GM12872 (cell line): ENCODE data around the gene KCTD19.
A peak's percentile ranks its signal among the peaks of the same experiment; 100 is the strongest.

ENCODE experiments used
- CTCF ChIP-seq: IDR thresholded peaks from 3 replicates; pipeline ENCODE4 v1.5.1; 2011; ENCODE audit warnings: low read depth, mild to moderate bottlenecking, low read length, moderate library complexity; ENCODE audit not compliant: insufficient read depth

The KCTD19 gene

GRCh38 chr16:67249178-67250044, 77.1 kb downstream of the KCTD19 start:
- TF ChIP-seq CTCF, result no peak

- TF ChIP-seq CTCF, result peak; percentile 20; the same call in 2 of the 3 replicates
Observed at GRCh38 chr16:67248401-67249177, 78.0 kb downstream of the KCTD19 start, which contains the start of gene SLC9A5. Gene SLC9A5 (plus strand): TSS chr16:67248979. CDS start chr16:67249015, 36 bp downstream.

GRCh38 chr16:67248073-67248400, 78.5 kb downstream of the KCTD19 start:
- no peak for TF ChIP-seq CTCF

- TF ChIP-seq CTCF, result no peak
Observed at GRCh38 chr16:67247192-67248072, 79.1 kb downstream of the KCTD19 start, which contains the start of gene FHOD1. Gene FHOD1 (minus strand): TSS chr16:67247481. CDS start chr16:67247410, 71 bp downstream.

- TF ChIP-seq CTCF, result no peak
Observed at GRCh38 chr16:67246756-67247191, 79.8 kb downstream of the KCTD19 start.

GRCh38 chr16:67246081-67246755, 80.3 kb downstream of the KCTD19 start:
- peak; percentile 57 for TF ChIP-seq CTCF
